ENCODE measurements around the gene SDC1.
"Not testable (repeated sequence)": the region's sequence is repeated elsewhere in the genome, so short reads cannot be mapped to it uniquely, and the experiment has no call there.

The SDC1 gene

GRCh38 chr2:20196053-20196656 lies 28.8 kb downstream of the SDC1 start:
- no peak for DNase-seq (ENCODE audit: low read depth)
- no peak overlapping the region for H3K4me3 ChIP-seq (ENCODE audit: low read depth, low read length)
- no peak for TF ChIP-seq CTCF (IDR thresholded peaks at IDR 0.05; ENCODE audit: low read depth, low read length)
- no peak for TF ChIP-seq POLR2A (IDR thresholded peaks at IDR 0.05; ENCODE audit: extremely low read depth, insufficient read length)
- no peak for TF ChIP-seq MAX (IDR thresholded peaks at IDR 0.05; ENCODE audit: low read depth, low read length)
- TF ChIP-seq MYC (IDR thresholded peaks at IDR 0.05; ENCODE audit: low read depth, low read length) = no peak

- no peak for TF ChIP-seq POLR2A (IDR thresholded peaks at IDR 0.05; ENCODE audit: extremely low read depth, insufficient read length)
- no peak for TF ChIP-seq MYC (IDR thresholded peaks at IDR 0.05; ENCODE audit: low read depth, low read length)
- TF ChIP-seq CTCF (IDR thresholded peaks at IDR 0.05; ENCODE audit: low read depth, low read length) = no peak
- no peak for TF ChIP-seq MAX (IDR thresholded peaks at IDR 0.05; ENCODE audit: low read depth, low read length)
- DNase-seq (ENCODE audit: low read depth) = no peak
These were observed 29.4 kb downstream of the SDC1 start for GRCh38 chr2:20195431-20196033.

GRCh38 chr2:20195016-20195411 lies 29.9 kb downstream of the SDC1 start:
- H3K4me3 ChIP-seq (ENCODE audit: low read depth, low read length); DNase-seq (ENCODE audit: low read depth): not testable (repeated sequence)

More at GRCh38 chr2:20195431-20196033, 29.4 kb downstream of the SDC1 start:
- H3K4me3 ChIP-seq (ENCODE audit: low read depth, low read length) = no peak overlapping the region

- no peak overlapping the region for H3K4me3 ChIP-seq (ENCODE audit: low read depth, low read length)
- no peak for TF ChIP-seq POLR2A (IDR thresholded peaks at IDR 0.05; ENCODE audit: extremely low read depth, insufficient read length)
- no peak for TF ChIP-seq CTCF (IDR thresholded peaks at IDR 0.05; ENCODE audit: low read depth, low read length)
- no peak for DNase-seq (ENCODE audit: low read depth)
These were observed 30.6 kb downstream of the SDC1 start for GRCh38 chr2:20194097-20195015.

- DNase-seq (ENCODE audit: low read depth) = no peak
- TF ChIP-seq CTCF (IDR thresholded peaks at IDR 0.05; ENCODE audit: low read depth, low read length) (no peak), POLR2A (IDR thresholded peaks at IDR 0.05; ENCODE audit: extremely low read depth, insufficient read length) (no peak), MAX (IDR thresholded peaks at IDR 0.05; ENCODE audit: low read depth, low read length) (no peak), MYC (IDR thresholded peaks at IDR 0.05; ENCODE audit: low read depth, low read length) (no peak)
- H3K4me3 ChIP-seq (ENCODE audit: low read depth, low read length) = no peak overlapping the region
These were observed 31.7 kb downstream of the SDC1 start for GRCh38 chr2:20193185-20193584.

- TF ChIP-seq MYC (IDR thresholded peaks at IDR 0.05; ENCODE audit: low read depth, low read length) = no peak
- no peak for TF ChIP-seq CTCF (IDR thresholded peaks at IDR 0.05; ENCODE audit: low read depth, low read length)
- no peak for DNase-seq (ENCODE audit: low read depth)
These were observed 32.1 kb downstream of the SDC1 start for GRCh38 chr2:20192781-20193180.

More at GRCh38 chr2:20192781-20193180, 32.1 kb downstream of the SDC1 start:
- H3K4me3 ChIP-seq (ENCODE audit: low read depth, low read length) = no peak overlapping the region

Data from NB4 (cell line).